Prostate gland (tissue), 2 donors: ENCODE results near the gene CDH11.

ENCODE experiments used
- CTCF ChIP-seq, 4 experiments: fragments of 200-600 bp in 2 of 4; fragments of 450-650 bp in 2 of 4; sonication (generic) in 2 of 4; IDR thresholded peaks; 1 replicate in 3 of 4; 2 replicates in 1 of 4; pipeline ENCODE4 v1.5.1; 2016 to 2019; ENCODE audit warnings: antibody characterized with exemption in 4 of 4, mild to moderate bottlenecking in 2 of 4, moderate library complexity in 2 of 4
- POLR2A ChIP-seq: fragments of 450-650 bp; IDR thresholded peaks from one replicate; pipeline ENCODE4 v1.6.1; 2016; ENCODE audit warnings: antibody characterized with exemption, mild to moderate bottlenecking
- POLR2AphosphoS5 ChIP-seq: sonication (generic); formaldehyde crosslinking; IDR thresholded peaks from one replicate; pipeline ENCODE4 v1.6.1; 2017; ENCODE audit warnings: antibody characterized with exemption

GRCh38 chr16:65095906-65096305, 26.0 kb downstream of the CDH11 start:
- TF ChIP-seq CTCF (IDR thresholded peaks at IDR 0.05) (no peak), POLR2A (no peak), POLR2AphosphoS5 (no peak)
